ENCODE results near the gene ARHGEF5. TPM values are rescaled to one million over a fixed set of nuclear protein-coding genes. Genes with fewer than 3 reads are reported as not detected.
"Not testable (repeated sequence)": the region's sequence is repeated elsewhere in the genome, so short reads cannot be mapped to it uniquely, and the experiment has no call there.

ARHGEF5 gene
- total RNA-seq (2011; cell fraction: chromatin; rRNA removed; ENCODE audit: low replicate concordance) = 0.46 TPM in 1 of 2 replicates, not detected in the other
- total RNA-seq (2011; cell fraction: nucleolus; rRNA removed) = 0.33 TPM in 1 of 2 replicates, not detected in the other
- total RNA-seq (2011; cell fraction: nucleoplasm; rRNA removed) = not detected in 2 replicates
- 0.04 and 0.09 TPM in 2 replicates for total RNA-seq (2014; rRNA removed)
- 0.18 TPM in 1 of 2 replicates, not detected in the other for total RNA-seq (2014; rRNA removed; fragmentation: Illumina TruSeq; extraction: Trizol)
- total RNA-seq (2015; rRNA removed; fragmentation: Illumina TruSeq; extraction: Trizol) = 0.07 and 0.11 TPM in 2 replicates
- total RNA-seq (2021) = 0.29 and 0.49 TPM in 2 replicates
- 0.26 and 0.34 TPM in 2 replicates for polyA plus RNA-seq (2011; rRNA removed)
- polyA plus RNA-seq (2011; cell fraction: cytosol; rRNA removed) = 0.31 and 0.75 TPM in 2 replicates
- 0.34 and 1.1 TPM in 2 replicates for polyA plus RNA-seq (2011; cell fraction: nucleus; rRNA removed)
- 0.17 and 0.30 TPM in 2 replicates for polyA plus RNA-seq (2012)
- polyA plus RNA-seq (2014; fragmentation: Illumina TruSeq; extraction: Trizol) = 0.10 and 0.12 TPM in 2 replicates
- polyA plus RNA-seq (2014; fragmentation: Nextera tagmentation; extraction: Ambion mirVana) = under 1 TPM in 1 of 2 experiments, not detected in 1; 0.03 TPM
- polyA plus RNA-seq (2014; rRNA removed) = 0.03 and 0.12 TPM in 2 replicates
- polyA minus RNA-seq (2011; rRNA and poly(A)+ RNA removed) = 0.36 and 0.74 TPM in 2 replicates
- not detected in 2 replicates for polyA minus RNA-seq (2011; cell fraction: cytosol; rRNA and poly(A)+ RNA removed)
- 0.11 and 0.81 TPM in 2 replicates for polyA minus RNA-seq (2011; cell fraction: nucleus; rRNA and poly(A)+ RNA removed)
- percentile 16 among the genes with signal in this experiment for Bru-seq, nascent RNA
- percentile 13 among the genes with signal in this experiment for BruChase-seq, experiment 1, labeled RNA remaining after a 2-hour chase
- percentile 13 among the genes with signal in this experiment for BruChase-seq, experiment 2, labeled RNA remaining after a 6-hour chase
- long read RNA-seq, experiment 1 = 0 reads
- long read RNA-seq, experiment 2 = 0 reads
- long read RNA-seq, experiment 3 = 0 reads

DNA sequence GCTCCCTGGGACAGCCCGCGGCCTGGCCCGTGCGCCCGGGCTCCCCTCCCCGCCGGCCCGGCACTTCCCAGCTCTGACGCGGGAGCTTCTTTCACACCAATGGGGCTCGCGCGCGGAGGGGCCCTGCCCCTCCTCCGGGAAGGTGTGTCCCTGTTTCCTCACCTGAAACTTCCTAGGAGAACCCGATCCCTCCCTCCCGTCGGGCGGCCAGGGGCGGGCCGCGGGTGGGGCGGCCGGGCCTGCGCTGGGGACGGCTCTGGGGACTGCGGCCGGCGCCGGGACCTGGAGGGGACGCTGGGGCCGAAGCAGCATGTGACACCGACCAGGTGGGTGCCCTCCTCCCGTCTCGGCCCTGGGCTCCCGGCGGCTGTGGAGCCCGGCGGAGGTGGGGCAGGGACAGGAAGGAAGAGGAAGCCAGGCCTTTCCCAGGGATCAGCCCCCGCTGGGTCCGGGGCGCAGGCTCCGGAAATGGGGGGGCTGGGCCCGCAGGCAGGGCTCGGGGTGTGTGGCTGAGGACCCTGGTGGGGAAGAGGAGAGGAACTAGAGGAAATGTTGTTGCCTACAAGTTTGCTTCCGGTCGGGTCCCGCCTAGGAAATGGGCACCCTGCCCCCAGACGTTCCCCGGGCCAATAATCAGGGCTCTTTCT is at the start of gene ARHGEF5:
Gene ARHGEF5, plus strand, starts transcription at position 227 of the 647 bp plus-strand sequence. CDS start 7,268 bp downstream, outside the sequence.
- in situ Hi-C loops (cut with MboI); H2AFZ ChIP-seq (ENCODE audit: low read depth, low read length); POLR2A ChIA-PET; H4K20me1 ChIP-seq (replicated peaks; ENCODE audit: control insufficient read depth, insufficient read depth, low read length); H3K4me2 ChIP-seq (ENCODE audit: insufficient read depth, low read length); H3K9ac ChIP-seq (ENCODE audit: insufficient read depth in 1 of 2, low read depth in 2 of 2, low read length in 2 of 2); H3K27me3 ChIP-seq (ENCODE audit: control insufficient read depth in 2 of 2, insufficient read depth in 2 of 2, low read length in 2 of 2); H3K4me3 ChIP-seq; H3K9me3 ChIP-seq (replicated peaks; ENCODE audit: control insufficient read depth, insufficient read depth, low read depth, low read length); DNase-seq (ENCODE audit: extremely low read depth in 1 of 4, low spot score in 3 of 4); intact Hi-C loops (cut with micrococcal nuclease); H3K79me2 ChIP-seq (ENCODE audit: control insufficient read depth, insufficient read depth, low read length); H3K27ac ChIP-seq (ENCODE audit: extremely low read depth, low read depth, low read length); FAIRE-seq; BruUV-seq (replicated peaks); CTCF ChIA-PET (ENCODE audit: low intra/inter-chr PET ratio); H3K9me1 ChIP-seq (ENCODE audit: control insufficient read depth, insufficient read depth, low read length); H3K4me1 ChIP-seq (replicated peaks in 1 of 2; ENCODE audit: control insufficient read depth in 2 of 2, insufficient read depth in 2 of 2, low read length in 2 of 2); H3K36me3 ChIP-seq (ENCODE audit: control insufficient read depth, insufficient read depth, low read length): not testable (repeated sequence)
- ATAC-seq = peak; percentile 62
- no CpG with 5 or more reads among the region's 50 CpGs for WGBS (ENCODE audit: insufficient coverage, low coverage, missing lambda C conversion rate)

DNA sequence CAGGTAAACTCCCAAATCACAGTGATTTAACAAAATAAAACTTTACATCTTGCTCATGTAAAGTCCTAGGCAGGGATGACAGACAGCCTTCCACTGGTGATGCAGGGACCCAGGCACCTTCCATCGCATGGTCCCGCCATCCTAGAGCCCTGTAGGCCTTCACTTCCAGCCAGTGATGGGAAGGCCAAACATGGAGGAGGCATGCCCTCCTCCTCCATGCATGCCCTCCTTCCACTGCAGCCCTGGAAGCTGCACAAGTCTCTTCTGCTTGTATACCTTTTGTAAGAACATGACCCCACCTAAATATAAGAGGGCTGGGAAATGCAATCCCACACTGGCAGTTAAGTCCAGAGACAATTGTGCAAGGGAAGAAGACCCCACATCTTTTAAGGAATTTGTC is 45.5 kb upstream of the ARHGEF5 start:
- BruUV-seq (replicated peaks); H3K4me3 ChIP-seq; intact Hi-C loops (cut with micrococcal nuclease); H3K27ac ChIP-seq (ENCODE audit: extremely low read depth, low read depth, low read length); H3K27me3 ChIP-seq (ENCODE audit: control insufficient read depth in 2 of 2, insufficient read depth in 2 of 2, low read length in 2 of 2); H3K4me2 ChIP-seq (ENCODE audit: insufficient read depth, low read length); H3K36me3 ChIP-seq (ENCODE audit: control insufficient read depth, insufficient read depth, low read length); H3K9me3 ChIP-seq (replicated peaks; ENCODE audit: control insufficient read depth, insufficient read depth, low read depth, low read length); H3K4me1 ChIP-seq (replicated peaks in 1 of 2; ENCODE audit: control insufficient read depth in 2 of 2, insufficient read depth in 2 of 2, low read length in 2 of 2); H3K79me2 ChIP-seq (ENCODE audit: control insufficient read depth, insufficient read depth, low read length); DNase-seq (ENCODE audit: extremely low read depth in 1 of 4, low spot score in 3 of 4); POLR2A ChIA-PET; H3K9ac ChIP-seq (ENCODE audit: insufficient read depth in 1 of 2, low read depth in 2 of 2, low read length in 2 of 2); CTCF ChIA-PET (ENCODE audit: low intra/inter-chr PET ratio); H3K9me1 ChIP-seq (ENCODE audit: control insufficient read depth, insufficient read depth, low read length); FAIRE-seq; H4K20me1 ChIP-seq (replicated peaks; ENCODE audit: control insufficient read depth, insufficient read depth, low read length); H2AFZ ChIP-seq (ENCODE audit: low read depth, low read length); in situ Hi-C loops (cut with MboI): not testable (repeated sequence)
- WGBS (ENCODE audit: insufficient coverage, low coverage, missing lambda C conversion rate) = no CpG with 5 or more reads among the region's 2 CpGs
- ATAC-seq = 0 out of 3 replicates have a peak, but pooled peaks have one; percentile 21

DNA sequence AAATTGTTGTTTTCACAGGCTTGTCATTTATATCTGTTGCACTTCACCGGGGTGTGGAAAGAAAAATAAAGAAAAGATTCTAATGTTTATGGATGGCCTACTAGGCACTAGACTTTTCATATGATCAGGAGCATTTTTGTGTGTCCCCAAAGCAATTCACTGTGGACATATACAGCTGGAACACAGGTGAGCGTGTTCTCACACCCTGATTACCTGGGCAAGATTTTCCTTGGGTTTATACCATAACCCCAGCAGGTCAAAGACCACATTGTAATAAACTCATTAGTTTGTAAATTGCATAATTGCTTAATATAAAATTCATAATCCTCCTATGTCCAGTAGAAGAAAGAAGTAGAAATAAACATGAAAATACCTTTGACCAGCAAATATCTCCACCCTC is 44.0 kb upstream of the ARHGEF5 start:
- H3K9ac ChIP-seq (ENCODE audit: insufficient read depth in 1 of 2, low read depth in 2 of 2, low read length in 2 of 2); H3K79me2 ChIP-seq (ENCODE audit: control insufficient read depth, insufficient read depth, low read length); CTCF ChIA-PET (ENCODE audit: low intra/inter-chr PET ratio); H3K9me1 ChIP-seq (ENCODE audit: control insufficient read depth, insufficient read depth, low read length); H3K4me3 ChIP-seq; H3K4me1 ChIP-seq (replicated peaks in 1 of 2; ENCODE audit: control insufficient read depth in 2 of 2, insufficient read depth in 2 of 2, low read length in 2 of 2); H3K9me3 ChIP-seq (replicated peaks; ENCODE audit: control insufficient read depth, insufficient read depth, low read depth, low read length); H2AFZ ChIP-seq (ENCODE audit: low read depth, low read length); FAIRE-seq; DNase-seq (ENCODE audit: extremely low read depth in 1 of 4, low spot score in 3 of 4); H4K20me1 ChIP-seq (replicated peaks; ENCODE audit: control insufficient read depth, insufficient read depth, low read length); H3K27me3 ChIP-seq (ENCODE audit: control insufficient read depth in 2 of 2, insufficient read depth in 2 of 2, low read length in 2 of 2); in situ Hi-C loops (cut with MboI); H3K36me3 ChIP-seq (ENCODE audit: control insufficient read depth, insufficient read depth, low read length); H3K27ac ChIP-seq (ENCODE audit: extremely low read depth, low read depth, low read length); ATAC-seq; POLR2A ChIA-PET; intact Hi-C loops (cut with micrococcal nuclease); H3K4me2 ChIP-seq (ENCODE audit: insufficient read depth, low read length); BruUV-seq (replicated peaks): not testable (repeated sequence)
- WGBS (ENCODE audit: insufficient coverage, low coverage, missing lambda C conversion rate) = no CpG with 5 or more reads among the region's 2 CpGs
